Vagina (tissue), 2 donors: ENCODE results near the gene SNX1.

Experiments
- POLR2A ChIP-seq, 2 donors: fragments of 450-650 bp; IDR thresholded peaks; one replicate each; pipeline ENCODE4 v1.6.1; 2017; ENCODE audit warnings: antibody characterized with exemption in 2 of 2, mild to moderate bottlenecking in 2 of 2, moderate library complexity in 2 of 2
- POLR2AphosphoS5 ChIP-seq, 2 donors: sonication (generic); formaldehyde crosslinking; IDR thresholded peaks; one replicate each; pipeline ENCODE4 v1.9.0; 2017; ENCODE audit warnings: antibody characterized with exemption in 2 of 2, mild to moderate bottlenecking in 2 of 2, low read depth in 1 of 2; ENCODE audit not compliant: insufficient read depth in 1 of 2
- TF ChIP-seq, protein P1 (sequence below), 3 experiments: fragments of 450-650 bp in 2 of 3; fragments of 200-600 bp in 1 of 3; sonication (generic) in 1 of 3; IDR thresholded peaks; one replicate each; pipeline ENCODE4 v1.5.1; 2017 to 2019; ENCODE audit warnings: antibody characterized with exemption in 3 of 3, mild to moderate bottlenecking in 2 of 3, moderate library complexity in 2 of 3

DNA sequence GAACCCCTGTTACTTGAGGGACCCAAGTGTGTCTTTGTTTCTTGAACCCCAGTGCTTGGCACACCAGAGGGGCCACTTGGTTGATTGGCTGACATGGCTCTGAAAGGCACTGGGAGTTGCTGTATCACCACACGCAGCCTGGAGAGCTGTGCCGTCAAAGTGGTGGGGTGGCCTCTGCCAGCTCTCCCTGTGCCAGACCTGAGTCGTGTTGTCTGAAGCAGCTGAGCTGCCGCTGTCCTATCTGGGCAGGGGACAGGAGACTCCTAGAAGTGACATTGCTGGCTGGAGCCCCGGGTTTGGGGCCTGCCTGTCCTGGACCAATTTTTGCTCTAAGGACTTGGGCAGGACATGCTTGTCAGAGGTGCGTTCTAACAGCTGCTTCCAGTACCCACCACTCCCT lies 50.3 kb downstream of the SNX1 start:
- TF ChIP-seq POLR2A (IDR thresholded peaks at IDR 0.05), result no peak
- TF ChIP-seq, protein P1, sequence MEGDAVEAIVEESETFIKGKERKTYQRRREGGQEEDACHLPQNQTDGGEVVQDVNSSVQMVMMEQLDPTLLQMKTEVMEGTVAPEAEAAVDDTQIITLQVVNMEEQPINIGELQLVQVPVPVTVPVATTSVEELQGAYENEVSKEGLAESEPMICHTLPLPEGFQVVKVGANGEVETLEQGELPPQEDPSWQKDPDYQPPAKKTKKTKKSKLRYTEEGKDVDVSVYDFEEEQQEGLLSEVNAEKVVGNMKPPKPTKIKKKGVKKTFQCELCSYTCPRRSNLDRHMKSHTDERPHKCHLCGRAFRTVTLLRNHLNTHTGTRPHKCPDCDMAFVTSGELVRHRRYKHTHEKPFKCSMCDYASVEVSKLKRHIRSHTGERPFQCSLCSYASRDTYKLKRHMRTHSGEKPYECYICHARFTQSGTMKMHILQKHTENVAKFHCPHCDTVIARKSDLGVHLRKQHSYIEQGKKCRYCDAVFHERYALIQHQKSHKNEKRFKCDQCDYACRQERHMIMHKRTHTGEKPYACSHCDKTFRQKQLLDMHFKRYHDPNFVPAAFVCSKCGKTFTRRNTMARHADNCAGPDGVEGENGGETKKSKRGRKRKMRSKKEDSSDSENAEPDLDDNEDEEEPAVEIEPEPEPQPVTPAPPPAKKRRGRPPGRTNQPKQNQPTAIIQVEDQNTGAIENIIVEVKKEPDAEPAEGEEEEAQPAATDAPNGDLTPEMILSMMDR (IDR thresholded peaks at IDR 0.05), result no peak
- no peak for TF ChIP-seq POLR2AphosphoS5 (IDR thresholded peaks at IDR 0.05; ENCODE audit: insufficient read depth in 1 of 2, low read depth in 1 of 2)
